IMR-90 (cell line): ENCODE measurements around the gene PHACTR3. TPM values are rescaled to one million over a fixed set of nuclear protein-coding genes. Genes with fewer than 3 reads are reported as not detected.

ENCODE experiments used
- ATAC-seq: fragments of 200-7000 bp; cut with Tn5 transposase; 2 replicates; pipeline ENCODE4 v1.9.1; 2020; ENCODE audit warnings: low read depth, mild to moderate bottlenecking, moderate library complexity
- BruUV-seq: library from RNA; stranded (reverse); fragments of 400-500 nt; replicated peaks from 2 replicates; lab custom pipeline; 2021; lab: Mats Ljungman, UMichigan
- CTCF ChIA-PET: fragments of 300-600 bp; formaldehyde crosslinking; extraction: SDS; loops from one replicate; lab custom pipeline; 2021; ENCODE audit warnings: antibody characterized with exemption; lab: Yijun Ruan, JAX
- POLR2A ChIA-PET: fragments of 300-600 bp; sonication (Branson Sonifier 250); formaldehyde crosslinking; loops from one replicate; lab custom pipeline; 2022; ENCODE audit warnings: antibody characterized with exemption; ENCODE audit not compliant: unreplicated experiment; lab: Charles Lee
- DNase-seq: peaks from one replicate; pipeline ENCODE4 v3.0.0; 2013
- H2AFZ ChIP-seq: replicated peaks from 2 replicates; pipeline ENCODE3; 2013; ENCODE audit warnings: low read length, mild to moderate bottlenecking; ENCODE audit not compliant: poor library complexity
- H2AK5ac ChIP-seq: 2 replicates; pipeline ENCODE4 v1.6.1; 2013; ENCODE audit warnings: low read depth, low read length, inconsistent platforms
- H2AK9ac ChIP-seq: replicated peaks from 2 replicates; pipeline ENCODE3; 2013; ENCODE audit warnings: mild to moderate bottlenecking, low read depth, low read length, moderate library complexity; ENCODE audit not compliant: poor library complexity
- H2BK120ac ChIP-seq: 2 replicates; pipeline ENCODE4 v1.6.1; 2013; ENCODE audit warnings: low read depth, low read length, inconsistent platforms
- H2BK15ac ChIP-seq: 3 replicates; pipeline ENCODE4 v1.6.1; 2013; ENCODE audit warnings: low read depth, low read length, inconsistent platforms
- H2BK20ac ChIP-seq: 2 replicates; pipeline ENCODE4 v1.6.1; 2013; ENCODE audit warnings: low read depth, mild to moderate bottlenecking, inconsistent platforms, low read length, moderate library complexity
- H2BK5ac ChIP-seq: 2 replicates; pipeline ENCODE4 v1.6.1; 2013; ENCODE audit warnings: mild to moderate bottlenecking, low read depth, low read length, inconsistent platforms; ENCODE audit not compliant: poor library complexity, severe bottlenecking
- H3K14ac ChIP-seq: replicated peaks from 2 replicates; pipeline ENCODE4 v1.6.1; 2013; ENCODE audit warnings: low read depth, low read length, inconsistent platforms
- H3K18ac ChIP-seq: 2 replicates; pipeline ENCODE4 v1.6.1; 2013; ENCODE audit warnings: low read depth, low read length, control low read depth
- H3K23ac ChIP-seq: 2 replicates; pipeline ENCODE4 v1.6.1; 2013; ENCODE audit warnings: low read depth, low read length, inconsistent platforms
- H3K27ac ChIP-seq: 2 replicates; pipeline ENCODE4 v1.5.1; 2013; ENCODE audit warnings: mild to moderate bottlenecking, control low read depth, low read length; ENCODE audit not compliant: insufficient read depth
- H3K27me3 ChIP-seq: 2 replicates; pipeline ENCODE4 v1.6.1; 2013; ENCODE audit warnings: low read length; ENCODE audit not compliant: control insufficient read depth, insufficient read depth
- H3K36me3 ChIP-seq: 2 replicates; pipeline ENCODE4 v1.6.1; 2013; ENCODE audit warnings: low read length, mixed read lengths; ENCODE audit not compliant: control insufficient read depth, insufficient read depth
- H3K4ac ChIP-seq: 2 replicates; pipeline ENCODE4 v1.6.1; 2013; ENCODE audit warnings: low read depth, low read length, inconsistent platforms
- H3K4me1 ChIP-seq: 2 replicates; pipeline ENCODE4 v1.6.1; 2013; ENCODE audit warnings: low read length, mixed read lengths; ENCODE audit not compliant: control insufficient read depth, insufficient read depth
- H3K4me2 ChIP-seq: 2 replicates; pipeline ENCODE4 v1.6.1; 2013; ENCODE audit warnings: low read depth, mild to moderate bottlenecking, control low read depth, low read length, moderate library complexity
- H3K4me3 ChIP-seq: 2 replicates; pipeline ENCODE4 v1.5.1; 2013; ENCODE audit warnings: low read depth, mild to moderate bottlenecking, control low read depth, low read length, moderate library complexity; ENCODE audit not compliant: insufficient read depth
- H3K56ac ChIP-seq: 2 replicates; pipeline ENCODE4 v1.6.1; 2013; ENCODE audit warnings: low read length, inconsistent platforms; ENCODE audit not compliant: insufficient read depth; ENCODE audit errors: extremely low read depth
- H3K79me1 ChIP-seq, 2 experiments: 2 replicates each; pipeline ENCODE4 v1.6.1; 2013; ENCODE audit warnings: low read length in 2 of 2, inconsistent platforms in 1 of 2, low read depth in 1 of 2
- H3K9ac ChIP-seq: 2 replicates; pipeline ENCODE4 v1.6.1; 2013; ENCODE audit warnings: low read depth, low read length, control low read depth
- H3K9me1 ChIP-seq: 2 replicates; pipeline ENCODE4 v1.6.1; 2013; ENCODE audit warnings: low read length, inconsistent platforms; ENCODE audit not compliant: insufficient read depth
- H3K9me3 ChIP-seq: 2 replicates; pipeline ENCODE4 v1.6.1; 2013; ENCODE audit warnings: low read length; ENCODE audit not compliant: control insufficient read depth, insufficient read depth
- H4K20me1 ChIP-seq: 2 replicates; pipeline ENCODE4 v1.6.1; 2013; ENCODE audit warnings: low read length, inconsistent platforms; ENCODE audit not compliant: insufficient read depth
- H4K5ac ChIP-seq: 2 replicates; pipeline ENCODE4 v1.6.1; 2013; ENCODE audit warnings: mild to moderate bottlenecking, low read depth, low read length, control low read depth
- H4K8ac ChIP-seq, 2 experiments: 2 replicates each; pipeline ENCODE4 v1.6.1; 2013; ENCODE audit warnings: low read depth in 2 of 2, low read length in 2 of 2, control low read depth in 1 of 2, inconsistent platforms in 1 of 2
- H4K91ac ChIP-seq: 2 replicates; pipeline ENCODE4 v1.6.1; 2013; ENCODE audit warnings: low read depth, low read length, inconsistent platforms; ENCODE audit not compliant: insufficient read depth
- FOS ChIP-seq: fragments of 150-350 bp; IDR thresholded peaks from 2 replicates; pipeline ENCODE4 v1.6.1; 2016; ENCODE audit warnings: low read depth, low read length
- RFX5 ChIP-seq: IDR thresholded peaks from 2 replicates; pipeline ENCODE4 v1.8.0; 2012; ENCODE audit warnings: low read depth, mild to moderate bottlenecking, low read length, moderate library complexity
- WGBS, 2 experiments: methylation state at CpG; one replicate each; pipeline versions ENCODE4 v1.1.5 to v1.1.7; 2013; ENCODE audit warnings: missing lambda C conversion rate in 2 of 2; ENCODE audit not compliant: insufficient read length in 1 of 2; ENCODE audit errors: extremely low coverage in 2 of 2; 5-methylcytosine and 5-hydroxymethylcytosine counted together
- dilution Hi-C: fragments of 300-500 bp; cut with HindIII; formaldehyde crosslinking; loops from one replicate; pipeline ENCODE4 v1.14.3; 2018; ENCODE audit warnings: low sequenced_read_pairs; ENCODE audit not compliant: unreplicated experiment
- in situ Hi-C: fragments of 300-500 bp; cut with MboI; formaldehyde crosslinking; loops from 3 replicates; pipeline ENCODE4 v1.14.3; 2019; ENCODE audit warnings: low sequenced_read_pairs, inconsistent platforms, mixed read lengths
- intact Hi-C: fragments of 100-400 bp; cut with micrococcal nuclease; formaldehyde crosslinking; loops from 2 replicates; pipeline ENCODE4 v1.10.0; 2022
- polyA plus RNA-seq, 3 experiments: library from polyadenylated mRNA; depleted of rRNA; stranded (reverse); fragments of >200 nt; gene quantifications; 2 replicates each; pipeline ENCODE4 v1.2.3, GENCODE V29; 2012; ENCODE audit warnings: low replicate concordance in 1 of 3
- total RNA-seq: library from RNA; depleted of rRNA; stranded (reverse); fragments of >200 nt; gene quantifications from 2 replicates; pipeline ENCODE4 v1.2.3, GENCODE V29; 2012

The PHACTR3 gene
- total and polyA plus RNA-seq, 2 of the 4 experiments (the other 2 are of a cell fraction), result not detected

- no peak overlapping the region for H2AK5ac ChIP-seq
- no peak overlapping the region for H4K5ac ChIP-seq
- no peak for DNase-seq
- no peak overlapping the region for H2BK120ac ChIP-seq
- no peaks in the 10 kb centered on the region for H3K36me3 ChIP-seq
- no peak overlapping the region for H4K91ac ChIP-seq
- intact Hi-C loops, result no loop called here
- no peaks in the 10 kb centered on the region for H3K27me3 ChIP-seq
- no peak overlapping the region for H2AK9ac ChIP-seq
- no peak overlapping the region for H3K9ac ChIP-seq
- no peak overlapping the region for H2BK5ac ChIP-seq
- no peaks in the 10 kb centered on the region for H3K79me1 ChIP-seq
- H2BK15ac ChIP-seq, result no peak overlapping the region
- H3K27ac ChIP-seq, result no peak overlapping the region
- H2BK20ac ChIP-seq, result no peak overlapping the region
- H3K9me3 ChIP-seq, result peaks cover 57% of the 10 kb centered on the region
- dilution Hi-C loops, result no loop called here
- in situ Hi-C loops, result no loop called here
- H3K9me1 ChIP-seq, result no peaks in the 10 kb centered on the region
- no TSS peak for BruUV-seq
- H3K4me1 ChIP-seq, result no peaks in the 10 kb centered on the region
- WGBS, 2 experiments, result 80% methylated on average over 1 of the region's 11 CpGs; no CpG with 5 or more reads in 1 of the 2 experiments
- H3K4me3 ChIP-seq, result no peak overlapping the region
- no peak overlapping the region for H3K4me2 ChIP-seq
- no peak overlapping the region for H3K14ac ChIP-seq
- ChIA-PET CTCF (no interaction called here), POLR2A (no interaction called here)
- H4K8ac ChIP-seq, result no peak overlapping the region
- H3K56ac ChIP-seq, result no peak overlapping the region
- ATAC-seq, result no peak
- H3K4ac ChIP-seq, result no peak overlapping the region
- no peak overlapping the region for H3K23ac ChIP-seq
- no peak for TF ChIP-seq FOS
- no peak for TF ChIP-seq RFX5
- H4K20me1 ChIP-seq, result no peaks in the 10 kb centered on the region
- no peak overlapping the region for H2AFZ ChIP-seq
- H3K18ac ChIP-seq, result no peak overlapping the region
Measured at GRCh38 chr20:59668926-59669850, 64.8 kb downstream of the PHACTR3 start.
